ENCODE results near the gene CASKIN1.

Gene CASKIN1

GRCh38 chr16:2213817-2214718 is 17.7 kb upstream of the CASKIN1 start:
- Histone ChIP-seq H3K27me3 (replicated peaks; ENCODE audit: control insufficient read depth, insufficient read depth, low read length) (no peaks in the 10 kb centered on the region), H3K4me3 (replicated peaks; ENCODE audit: low read depth, low read length) (peak overlapping the region; percentile 76), H3K36me3 (ENCODE audit: control insufficient read depth, insufficient read depth, low read length) (peaks cover 3% of the 10 kb centered on the region)
- TF ChIP-seq CTCF (IDR thresholded peaks at IDR 0.05; ENCODE audit: insufficient read depth, low read length, poor library complexity, severe bottlenecking): no peak
- DNase-seq (ENCODE audit: extremely low read depth, insufficient read length): peak; percentile 51

GRCh38 chr16:2212362-2213324 is 16.2 kb upstream of the CASKIN1 start:
- no peak for DNase-seq (ENCODE audit: extremely low read depth, insufficient read length)
- peaks cover 10% of the 10 kb centered on the region for H3K36me3 ChIP-seq (ENCODE audit: control insufficient read depth, insufficient read depth, low read length)
- no peak for TF ChIP-seq CTCF (IDR thresholded peaks at IDR 0.05; ENCODE audit: insufficient read depth, low read length, poor library complexity, severe bottlenecking)

GRCh38 chr16:2211923-2212347 is 15.5 kb upstream of the CASKIN1 start:
- Histone ChIP-seq H3K36me3 (ENCODE audit: control insufficient read depth, insufficient read depth, low read length) (peaks cover 16% of the 10 kb centered on the region), H3K4me3 (replicated peaks; ENCODE audit: low read depth, low read length) (no peak overlapping the region), H3K27me3 (replicated peaks; ENCODE audit: control insufficient read depth, insufficient read depth, low read length) (no peaks in the 10 kb centered on the region)
- TF ChIP-seq CTCF (IDR thresholded peaks at IDR 0.05; ENCODE audit: insufficient read depth, low read length, poor library complexity, severe bottlenecking): no peak
- DNase-seq (ENCODE audit: extremely low read depth, insufficient read length): no peak

More at GRCh38 chr16:2212362-2213324, 16.2 kb upstream of the CASKIN1 start:
- no peaks in the 10 kb centered on the region for H3K27me3 ChIP-seq (replicated peaks; ENCODE audit: control insufficient read depth, insufficient read depth, low read length)
- peak overlapping the region; percentile 76 for H3K4me3 ChIP-seq (replicated peaks; ENCODE audit: low read depth, low read length)

- DNase-seq (ENCODE audit: extremely low read depth, insufficient read length): no peak
- no peak for TF ChIP-seq CTCF (IDR thresholded peaks at IDR 0.05; ENCODE audit: insufficient read depth, low read length, poor library complexity, severe bottlenecking)
- no peaks in the 10 kb centered on the region for H3K27me3 ChIP-seq (replicated peaks; ENCODE audit: control insufficient read depth, insufficient read depth, low read length)
- no peak within 1 kb of the TSS for H3K4me3 ChIP-seq (replicated peaks; ENCODE audit: low read depth, low read length)
- H3K36me3 ChIP-seq (ENCODE audit: control insufficient read depth, insufficient read depth, low read length): peaks cover 16% of the 10 kb centered on the region
These were observed 14.3 kb upstream of the CASKIN1 start, which contains the start of gene BRICD5 for GRCh38 chr16:2210386-2211365. Gene BRICD5 (minus strand): TSS chr16:2210863. CDS start chr16:2210833, 30 bp downstream.

- Histone ChIP-seq H3K27me3 (replicated peaks; ENCODE audit: control insufficient read depth, insufficient read depth, low read length) (no peaks in the 10 kb centered on the region), H3K36me3 (ENCODE audit: control insufficient read depth, insufficient read depth, low read length) (peaks cover 16% of the 10 kb centered on the region)
- no peak for DNase-seq (ENCODE audit: extremely low read depth, insufficient read length)
These were observed 13.6 kb upstream of the CASKIN1 start for GRCh38 chr16:2210009-2210332.

More at GRCh38 chr16:2210009-2210332, 13.6 kb upstream of the CASKIN1 start:
- H3K4me3 ChIP-seq (replicated peaks; ENCODE audit: low read depth, low read length): no peak overlapping the region
- TF ChIP-seq CTCF (IDR thresholded peaks at IDR 0.05; ENCODE audit: insufficient read depth, low read length, poor library complexity, severe bottlenecking): no peak
